ENCODE results near the gene ZNF71.
A peak's percentile ranks its signal among the peaks of the same experiment; 100 is the strongest.
"Not testable (repeated sequence)": the region's sequence is repeated elsewhere in the genome, so short reads cannot be mapped to it uniquely, and the experiment has no call there.

The ZNF71 gene

DNA sequence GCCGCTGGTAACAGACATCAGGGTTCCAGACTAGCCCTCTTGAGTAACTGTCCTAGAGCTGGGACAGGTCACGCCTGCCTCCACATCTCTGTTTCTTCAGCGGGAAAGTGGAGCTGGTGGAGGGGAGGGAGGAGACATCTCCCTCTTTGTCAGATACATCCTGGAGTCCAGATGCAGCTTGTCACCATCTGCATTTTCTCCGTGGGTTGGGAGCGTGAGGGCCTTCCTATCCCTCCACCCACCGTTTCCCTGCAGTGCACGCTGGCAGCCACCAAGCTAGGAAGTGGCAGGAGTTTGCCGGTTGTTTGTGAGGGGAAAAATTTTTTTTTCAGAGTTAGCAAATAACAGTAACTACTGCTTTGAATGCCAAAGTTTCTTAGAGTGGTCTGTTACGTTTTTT is 27.9 kb downstream of the ZNF71 start:
- DNase-seq (ENCODE audit: low read depth): no peak

DNA sequence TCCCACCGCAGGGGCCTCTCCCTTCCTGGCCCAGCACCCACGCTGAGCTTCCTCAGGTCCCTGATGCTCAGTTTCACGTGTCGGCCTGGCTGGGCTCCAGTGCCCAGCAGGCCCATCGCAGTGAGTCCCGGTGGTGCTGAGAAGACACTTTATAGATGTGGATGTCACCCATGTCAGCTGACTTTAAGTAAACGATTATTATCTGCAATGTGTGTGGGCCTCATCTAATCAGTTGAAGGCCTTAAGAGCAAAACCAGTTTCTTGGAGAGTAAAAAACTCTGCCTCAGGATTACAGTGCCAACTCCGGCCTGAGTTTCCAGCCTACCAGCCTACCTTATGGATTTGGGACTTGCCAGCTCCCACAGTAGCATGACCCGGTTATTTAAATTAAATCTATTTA is 30.6 kb downstream of the ZNF71 start:
- DNase-seq (ENCODE audit: low read depth): no peak

DNA sequence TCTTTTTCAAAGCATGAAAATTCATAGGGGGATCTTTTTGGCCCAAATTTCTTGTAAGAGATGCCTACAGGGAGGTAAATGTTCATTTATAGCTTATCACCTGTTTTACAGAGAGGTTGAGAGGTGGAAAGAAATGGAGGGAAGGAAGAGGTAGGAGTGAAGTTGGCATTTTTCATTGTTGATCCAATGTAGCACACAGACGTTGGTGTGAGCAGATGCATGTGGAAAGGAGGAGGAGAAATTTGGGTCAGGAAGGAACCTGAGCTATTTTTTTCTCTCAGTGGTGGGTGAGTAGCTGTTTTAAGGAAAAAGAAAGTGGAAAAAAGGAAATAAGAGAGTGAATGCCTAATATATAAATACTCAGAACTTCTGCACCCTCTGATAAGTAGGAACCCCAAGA is 37.9 kb downstream of the ZNF71 start:
- no peak for DNase-seq (ENCODE audit: low read depth)

GRCh38 chr19:56637976-56638555 is 43.0 kb downstream of the ZNF71 start:
- DNase-seq (ENCODE audit: low read depth): peak; percentile 29

DNA sequence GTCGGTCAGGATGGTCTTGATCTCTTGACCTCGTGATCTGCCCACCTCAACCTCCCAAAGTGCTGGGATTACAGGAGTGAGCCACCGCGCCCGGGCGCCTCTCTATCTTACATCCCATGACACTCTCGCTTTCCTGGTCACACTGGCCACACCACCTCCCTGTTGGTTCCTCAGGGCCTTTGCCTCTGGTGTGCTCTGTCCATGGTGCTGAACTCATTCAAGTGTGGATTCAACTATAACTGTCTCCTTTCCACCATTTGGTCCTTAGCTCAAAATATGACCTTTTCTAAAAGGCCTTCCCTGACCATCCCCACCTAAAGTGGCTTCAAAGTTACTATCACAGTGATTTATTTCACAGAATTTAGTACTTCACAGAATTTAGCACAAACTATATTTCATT is 44.1 kb downstream of the ZNF71 start:
- DNase-seq (ENCODE audit: low read depth): no peak

- no peak for DNase-seq (ENCODE audit: low read depth)
Measured at GRCh38 chr19:56642711-56643459, 47.8 kb downstream of the ZNF71 start, which contains the start of gene SMIM17. SMIM17 (plus strand) TSS chr19:56643159; CDS start chr19:56645668, 2,509 bp downstream.

- DNase-seq (ENCODE audit: low read depth): no peak
Measured at GRCh38 chr19:56643460-56643955, 48.4 kb downstream of the ZNF71 start.

DNA sequence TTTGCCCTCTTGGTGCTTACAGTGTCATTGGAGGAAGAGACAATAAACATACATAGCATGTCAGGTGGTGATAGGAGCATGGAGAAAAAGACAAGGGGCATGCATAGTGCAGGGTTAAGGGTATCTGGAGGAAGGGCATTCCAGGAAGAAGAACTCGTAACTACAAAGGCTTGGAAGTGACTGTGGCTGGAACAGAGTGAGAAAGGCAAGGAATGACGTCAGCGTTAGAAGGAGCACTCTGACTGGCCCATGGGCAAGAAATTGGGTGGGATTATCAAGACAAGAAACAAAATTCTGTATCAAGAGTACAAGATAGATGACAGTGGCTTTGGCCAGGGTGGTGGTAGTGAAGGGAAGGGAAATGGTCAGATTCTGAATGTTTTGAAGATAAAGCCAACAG is 59.0 kb downstream of the ZNF71 start:
- DNase-seq (ENCODE audit: low read depth): no peak

DNA sequence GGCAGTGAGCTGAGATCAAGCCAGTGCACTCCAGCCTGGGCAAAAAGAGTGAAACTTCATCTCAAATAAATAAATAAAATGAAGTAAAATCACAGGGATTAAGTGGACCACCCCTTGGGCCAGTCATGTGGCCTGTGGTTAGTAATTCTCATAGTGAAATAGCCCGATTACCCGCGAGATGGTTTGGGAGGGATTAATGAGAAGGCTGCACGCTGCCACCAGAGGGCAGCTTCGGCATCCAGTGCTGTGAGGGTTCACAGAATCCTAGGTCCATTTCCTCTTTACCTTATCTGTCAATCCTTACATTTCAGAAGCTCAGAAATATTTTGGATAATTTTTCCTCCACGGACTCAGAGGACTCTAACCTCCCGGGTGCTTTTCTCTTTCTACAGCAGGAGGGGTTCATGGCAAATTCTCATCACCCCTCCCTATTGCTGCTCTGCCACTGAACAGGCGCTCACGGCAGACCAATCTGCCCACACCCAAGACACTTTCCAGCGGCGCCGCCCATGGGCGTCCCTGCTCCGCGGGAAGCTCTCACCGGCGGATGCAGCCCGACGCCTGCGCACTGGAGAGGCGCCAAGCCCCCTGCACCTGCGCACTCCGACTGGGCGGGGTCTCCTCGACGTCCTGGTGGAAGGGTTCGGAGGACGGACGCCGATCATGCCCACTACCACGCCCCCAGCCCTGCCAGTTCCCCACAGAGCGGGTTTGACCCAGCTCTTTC is 65.4 kb downstream of the ZNF71 start:
- no peak for DNase-seq (ENCODE audit: low read depth)

DNA sequence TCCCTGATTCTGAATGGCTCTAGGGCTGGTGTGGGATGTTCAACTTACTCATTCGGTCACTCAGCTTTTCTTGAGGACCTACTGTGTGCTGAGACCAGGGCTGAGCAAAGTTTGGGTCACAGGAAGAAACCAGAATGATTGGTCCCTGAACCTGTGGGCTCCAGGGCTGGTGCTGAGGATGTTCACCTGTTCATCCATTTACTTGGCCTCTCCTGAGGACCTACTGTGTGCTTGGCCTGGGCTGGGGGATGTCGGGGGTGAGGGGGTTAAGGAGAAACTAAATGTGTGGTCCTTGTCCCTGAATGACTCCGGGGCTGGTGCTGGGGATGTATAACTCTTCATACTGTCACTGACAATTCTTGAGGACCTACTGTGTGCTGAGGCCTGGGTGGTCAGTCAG is 66.1 kb downstream of the ZNF71 start:
- DNase-seq (ENCODE audit: low read depth): no peak

DNA sequence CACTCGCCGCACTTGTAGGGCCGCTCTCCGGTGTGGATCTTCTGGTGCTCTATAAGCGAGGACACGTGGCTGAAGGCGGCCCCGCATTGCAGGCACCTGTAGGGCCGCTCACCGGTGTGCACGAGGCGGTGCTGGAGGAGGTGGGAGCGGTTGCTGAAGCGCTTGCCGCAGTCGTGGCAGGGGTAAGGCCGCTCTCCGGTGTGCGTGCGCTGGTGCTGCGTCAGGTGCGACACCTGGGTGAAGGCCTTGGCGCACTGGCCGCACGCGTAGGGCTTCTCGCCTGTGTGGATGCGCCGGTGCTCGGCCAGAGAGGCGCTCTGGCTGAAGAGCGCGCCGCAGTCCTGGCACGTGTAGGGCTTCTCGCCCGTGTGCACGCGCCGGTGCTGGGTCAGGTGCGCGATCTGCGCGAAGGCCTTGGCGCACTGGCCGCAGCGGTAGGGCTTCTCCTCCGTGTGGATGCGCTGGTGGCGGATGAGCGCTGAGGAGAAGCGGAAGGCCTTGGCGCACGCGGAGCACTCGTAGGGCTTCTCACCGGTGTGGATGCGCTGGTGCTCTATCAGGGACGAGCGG is 68.9 kb downstream of the ZNF71 start:
- no peak for DNase-seq (ENCODE audit: low read depth)

- no peak for DNase-seq (ENCODE audit: low read depth)
Measured at GRCh38 chr19:56664511-56664910, 69.4 kb downstream of the ZNF71 start.

DNA sequence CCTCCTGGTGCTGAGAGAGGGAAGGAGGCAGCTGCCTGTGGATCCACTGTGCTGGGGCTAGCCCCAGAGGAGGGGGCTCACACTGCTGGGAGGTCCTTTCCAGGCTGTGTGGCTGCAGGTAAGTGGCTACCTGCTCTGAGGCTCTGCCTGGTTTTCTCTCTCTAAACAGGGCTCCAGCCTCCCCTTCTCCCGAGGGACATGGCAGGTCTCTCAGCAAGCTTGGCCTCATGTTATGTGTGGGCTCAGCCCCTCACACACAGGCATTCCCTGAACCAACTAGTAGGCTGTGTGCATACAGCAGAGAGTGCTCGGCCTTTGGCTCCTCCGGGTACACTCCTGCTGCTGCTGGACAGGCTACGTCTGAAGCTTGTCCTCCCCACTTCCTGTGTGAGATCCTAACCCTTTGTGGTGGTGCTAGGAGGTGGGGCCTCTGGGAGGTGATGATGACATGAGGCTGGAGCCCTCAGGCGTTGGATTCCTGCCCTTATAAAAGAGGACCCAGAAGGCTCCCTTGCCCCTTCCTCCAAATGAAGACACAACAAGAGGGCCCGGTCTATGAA is 72.3 kb downstream of the ZNF71 start:
- DNase-seq (ENCODE audit: low read depth): no peak

DNA sequence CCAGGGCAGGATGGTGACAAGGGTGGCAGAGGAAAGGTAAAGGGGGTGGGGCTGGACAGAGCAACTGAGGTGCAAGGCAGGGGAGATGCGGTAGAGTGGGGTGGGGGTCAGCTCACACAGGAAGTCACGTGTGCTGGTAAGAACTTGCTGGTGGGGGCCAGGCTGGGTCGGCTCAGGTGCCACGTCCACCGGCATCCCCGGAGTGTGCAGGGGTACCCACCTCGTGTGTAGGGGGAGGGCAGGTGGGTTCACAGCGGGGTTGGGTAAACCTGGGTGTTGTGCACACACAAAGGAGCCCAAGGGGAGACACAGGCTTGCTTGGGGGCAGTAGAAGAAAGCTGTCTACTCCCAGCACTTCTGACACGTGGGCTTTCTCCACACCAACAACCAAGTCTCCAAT is 73.6 kb downstream of the ZNF71 start:
- no peak for DNase-seq (ENCODE audit: low read depth)

DNA sequence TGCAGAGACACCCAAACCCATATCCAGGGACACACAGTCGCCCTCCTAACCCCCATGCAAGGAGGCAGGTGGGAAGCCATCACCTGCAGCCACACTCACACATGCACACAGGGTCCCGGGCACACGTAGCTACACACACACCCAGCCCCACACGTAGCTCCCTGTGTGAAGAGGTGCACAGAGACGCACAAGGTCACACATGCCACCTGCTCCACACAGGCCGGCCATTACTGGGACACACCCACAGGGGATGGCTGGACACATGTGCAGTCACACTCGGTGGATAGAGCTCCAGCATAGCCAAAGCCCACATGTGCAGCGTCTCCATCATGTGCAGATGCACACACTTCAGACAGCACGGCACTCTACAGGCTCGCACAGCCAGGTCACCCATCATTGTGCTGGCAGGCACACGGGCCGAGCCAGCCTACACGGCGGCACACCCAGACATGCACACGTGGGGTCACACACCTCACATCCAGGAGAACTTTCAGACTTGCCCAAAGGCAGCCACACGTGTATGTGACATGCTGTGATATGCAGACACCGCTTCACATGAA is 75.4 kb downstream of the ZNF71 start:
- DNase-seq (ENCODE audit: low read depth): no peak

GRCh38 chr19:56670961-56671612 is 76.0 kb downstream of the ZNF71 start:
- DNase-seq (ENCODE audit: low read depth): no peak

- DNase-seq (ENCODE audit: low read depth): peak; percentile 79
Measured at GRCh38 chr19:56671613-56671994, 76.5 kb downstream of the ZNF71 start, which contains the start of gene ZNF835. ZNF835 (minus strand) TSS chr19:56671757; CDS start chr19:56665198, 6,559 bp downstream.

DNA sequence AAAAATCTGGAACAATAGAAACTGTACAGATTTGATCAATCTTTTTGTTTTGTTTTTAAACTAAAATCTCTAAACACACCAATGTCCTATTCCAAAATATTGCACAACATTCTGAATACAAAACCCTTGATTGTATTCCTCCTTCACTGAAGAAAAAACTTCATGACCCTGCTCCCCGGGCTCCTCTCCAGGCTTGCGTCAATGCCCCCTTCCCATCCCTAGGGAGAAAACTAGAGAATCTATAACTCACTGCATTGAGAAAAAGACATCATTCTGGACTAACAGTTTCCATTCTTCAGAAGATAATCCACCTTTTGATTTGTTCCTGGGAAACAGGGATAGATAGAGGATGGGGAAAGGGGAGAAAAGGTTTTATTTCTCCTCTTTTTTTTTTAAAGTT is 77.5 kb downstream of the ZNF71 start:
- DNase-seq (ENCODE audit: low read depth): not testable (repeated sequence)
